BLaER1 (cell line): Measurements from ENCODE around the gene RABGGTB.

ENCODE experiments used
- H3K27ac ChIP-seq: shearing (Covaris generic); formaldehyde crosslinking; 2 replicates; pipeline ENCODE4 v1.8.1; 2022
- H3K27me3 ChIP-seq: shearing (Covaris generic); formaldehyde crosslinking; 2 replicates; pipeline ENCODE4 v1.8.1; 2022
- H3K36me3 ChIP-seq: shearing (Covaris generic); formaldehyde crosslinking; 2 replicates; pipeline ENCODE4 v1.8.1; 2022
- H3K4me1 ChIP-seq: shearing (Covaris generic); formaldehyde crosslinking; 2 replicates; pipeline ENCODE4 v1.8.1; 2022
- H3K4me2 ChIP-seq: shearing (Covaris generic); formaldehyde crosslinking; 2 replicates; pipeline ENCODE4 v1.8.1; 2022
- H3K4me3 ChIP-seq: shearing (Covaris generic); formaldehyde crosslinking; 2 replicates; pipeline ENCODE4 v1.8.1; 2022
- H3K9ac ChIP-seq: shearing (Covaris generic); formaldehyde crosslinking; 2 replicates; pipeline ENCODE4 v1.8.1; 2022
- H3K9me3 ChIP-seq: shearing (Covaris generic); formaldehyde crosslinking; 2 replicates; pipeline ENCODE4 v1.8.1; 2022
- H4K20me1 ChIP-seq: shearing (Covaris generic); formaldehyde crosslinking; 2 replicates; pipeline ENCODE4 v1.8.1; 2022
- Cebpa-rat ChIP-seq: shearing (Covaris generic); IDR thresholded peaks from 2 replicates; pipeline ENCODE4 v1.8.1; 2022

RABGGTB gene

GRCh38 chr1:75838079-75838478 lies 52.0 kb downstream of the RABGGTB start:
- no peak overlapping the region for H3K4me3 ChIP-seq
- no peak overlapping the region for H3K9ac ChIP-seq
- no peaks in the 10 kb centered on the region for H3K36me3 ChIP-seq
- H3K9me3 ChIP-seq: peaks cover 19% of the 10 kb centered on the region
- TF ChIP-seq Cebpa-rat: no peak
- peaks cover 12% of the 10 kb centered on the region for H3K4me1 ChIP-seq
- no peak overlapping the region for H3K4me2 ChIP-seq
- no peak overlapping the region for H3K27ac ChIP-seq
- no peaks in the 10 kb centered on the region for H4K20me1 ChIP-seq
- H3K27me3 ChIP-seq: no peaks in the 10 kb centered on the region

- H3K9me3 ChIP-seq: no peaks in the 10 kb centered on the region
- H3K4me3 ChIP-seq: no peak overlapping the region
- H4K20me1 ChIP-seq: no peaks in the 10 kb centered on the region
- H3K27ac ChIP-seq: no peak overlapping the region
- TF ChIP-seq Cebpa-rat: no peak
- no peaks in the 10 kb centered on the region for H3K36me3 ChIP-seq
- H3K9ac ChIP-seq: no peak overlapping the region
- H3K4me2 ChIP-seq: no peak overlapping the region
- H3K4me1 ChIP-seq: peaks cover 7% of the 10 kb centered on the region
- no peaks in the 10 kb centered on the region for H3K27me3 ChIP-seq
Measured at GRCh38 chr1:75841421-75841820, 55.4 kb downstream of the RABGGTB start.
